Fibroblast of lung (primary cell): ENCODE results near the gene SPSB1. TPM values are rescaled to one million over a fixed set of nuclear protein-coding genes. Genes with fewer than 3 reads are reported as not detected.

ENCODE experiments used
- DNase-seq, 2 donors: peaks; one replicate each; pipeline versions ENCODE4 v3.0.0 to v3.0.0-alpha.2; 2010; ENCODE audit warnings: low read depth in 2 of 2
- H2AFZ ChIP-seq: 2 replicates; pipeline ENCODE4 v1.5.1; 2012; ENCODE audit warnings: low read length, control low read depth, inconsistent platforms
- H3K27ac ChIP-seq: 2 replicates; pipeline ENCODE4 v1.5.1; 2011; ENCODE audit warnings: low read length, control low read depth; ENCODE audit not compliant: insufficient read depth
- H3K27me3 ChIP-seq: 2 replicates; pipeline ENCODE4 v1.5.1; 2011; ENCODE audit warnings: mild to moderate bottlenecking, low read length; ENCODE audit not compliant: control insufficient read depth, insufficient read depth
- H3K36me3 ChIP-seq: 2 replicates; pipeline ENCODE4 v1.5.1; 2011; ENCODE audit warnings: low read length; ENCODE audit not compliant: control insufficient read depth, insufficient read depth
- H3K4me1 ChIP-seq: 2 replicates; pipeline ENCODE4 v1.5.1; 2011; ENCODE audit warnings: low read length; ENCODE audit not compliant: control insufficient read depth, insufficient read depth; ENCODE audit errors: extremely low read depth
- H3K4me2 ChIP-seq: 2 replicates; pipeline ENCODE4 v1.5.1; 2011; ENCODE audit warnings: low read length, control low read depth; ENCODE audit not compliant: insufficient read depth; ENCODE audit errors: extremely low read depth
- H3K4me3 ChIP-seq, 4 experiments: fragments of 200-600 bp in 1 of 4; sonication (generic) in 1 of 4; replicated peaks in 1 of 4; 2 replicates each; pipeline ENCODE4 v1.5.1; 2011 to 2016; ENCODE audit warnings: low read length in 4 of 4, low read depth in 3 of 4, mild to moderate bottlenecking in 3 of 4, control low read depth in 2 of 4, inconsistent platforms in 1 of 4, mixed read lengths in 1 of 4; ENCODE audit not compliant: insufficient read depth in 1 of 4; ENCODE audit errors: control extremely low read depth in 1 of 4
- H3K79me2 ChIP-seq: 2 replicates; pipeline ENCODE4 v1.5.1; 2012; ENCODE audit warnings: mild to moderate bottlenecking, low read length, inconsistent platforms; ENCODE audit not compliant: control insufficient read depth, insufficient read depth
- H3K9ac ChIP-seq: 2 replicates; pipeline ENCODE4 v1.5.1; 2011; ENCODE audit warnings: mild to moderate bottlenecking, low read length, control low read depth; ENCODE audit not compliant: insufficient read depth
- H3K9me3 ChIP-seq: 2 replicates; pipeline ENCODE4 v1.5.1; 2012; ENCODE audit warnings: low read depth, low read length; ENCODE audit not compliant: control insufficient read depth, insufficient read depth
- H4K20me1 ChIP-seq: 2 replicates; pipeline ENCODE4 v1.5.1; 2011; ENCODE audit warnings: low read length; ENCODE audit not compliant: control insufficient read depth, insufficient read depth; ENCODE audit errors: extremely low read depth
- CTCF ChIP-seq, 2 donors: IDR thresholded peaks in 1 of 2; conservative IDR thresholded peaks in 1 of 2; 1 replicate in 1 of 2; 2 replicates in 1 of 2; pipeline ENCODE4 v1.5.1; 2011 to 2012; ENCODE audit warnings: low read length in 2 of 2, control low read depth in 1 of 2, inconsistent platforms in 1 of 2, low read depth in 1 of 2, mild to moderate bottlenecking in 1 of 2
- EZH2 ChIP-seq: IDR thresholded peaks from 2 replicates; pipeline ENCODE4 v1.5.1; 2012; ENCODE audit warnings: low read length, control low read depth, mild to moderate bottlenecking; ENCODE audit errors: missing control alignments
- polyA plus RNA-seq, 2 donors: library from polyadenylated mRNA; depleted of rRNA in 1 of 2; stranded (reverse) in 1 of 2; unstranded in 1 of 2; fragments of >200 nt; gene quantifications; 2 replicates each; pipeline ENCODE4 v1.2.1, GENCODE V29; 2011 to 2012; ENCODE audit warnings: missing spikeins in 1 of 2
- total RNA-seq: library from RNA; depleted of rRNA; stranded (reverse); fragments of >200 nt; gene quantifications from 2 replicates; pipeline ENCODE4 v1.2.1, GENCODE V29; 2014

Gene SPSB1
- total and polyA plus RNA-seq, 2 donors (not counting 1 experiment from before 2014, with no cell fraction given): 14.3 to 20.6 TPM

- Histone ChIP-seq H4K20me1 (no peaks in the 10 kb centered on the region), H3K36me3 (no peaks in the 10 kb centered on the region), H3K9ac (no peak overlapping the region), H3K27ac (no peak overlapping the region), H2AFZ (no peak overlapping the region), H3K4me2 (no peak overlapping the region), H3K4me3 (no peak overlapping the region), H3K4me1 (peaks cover 8% of the 10 kb centered on the region), H3K79me2 (no peaks in the 10 kb centered on the region), H3K9me3 (no peaks in the 10 kb centered on the region), H3K27me3 (no peaks in the 10 kb centered on the region)
- no peak for DNase-seq
- no peak for TF ChIP-seq CTCF (conservative IDR thresholded peaks at IDR 0.05 in 1 of 2, IDR thresholded peaks at IDR 0.05 in 1 of 2; ENCODE audit: low read depth in 1 of 2, low read length in 2 of 2)
These were observed 19.5 kb upstream of the SPSB1 start for GRCh38 chr1:9273177-9273576.

GRCh38 chr1:9275161-9275560 lies 17.5 kb upstream of the SPSB1 start:
- DNase-seq: no peak
- Histone ChIP-seq H4K20me1 (no peaks in the 10 kb centered on the region), H3K36me3 (no peaks in the 10 kb centered on the region), H3K4me1 (peaks cover 23% of the 10 kb centered on the region), H3K4me2 (no peak overlapping the region), H2AFZ (no peak overlapping the region), H3K9ac (no peak overlapping the region), H3K9me3 (no peaks in the 10 kb centered on the region), H3K4me3 (no peak overlapping the region), H3K79me2 (no peaks in the 10 kb centered on the region), H3K27me3 (no peaks in the 10 kb centered on the region), H3K27ac (no peak overlapping the region)
- TF ChIP-seq CTCF (conservative IDR thresholded peaks at IDR 0.05 in 1 of 2, IDR thresholded peaks at IDR 0.05 in 1 of 2; ENCODE audit: low read depth in 1 of 2, low read length in 2 of 2): no peak
- no peak for TF ChIP-seq EZH2

- H3K36me3 ChIP-seq: no peaks in the 10 kb centered on the region
- H3K9ac ChIP-seq: no peak overlapping the region
- no peak overlapping the region for H3K4me2 ChIP-seq
- H4K20me1 ChIP-seq: no peaks in the 10 kb centered on the region
- peaks cover 24% of the 10 kb centered on the region for H3K4me1 ChIP-seq
- H3K9me3 ChIP-seq: no peaks in the 10 kb centered on the region
- H3K27me3 ChIP-seq: no peaks in the 10 kb centered on the region
- no peaks in the 10 kb centered on the region for H3K79me2 ChIP-seq
- TF ChIP-seq EZH2 (no peak), CTCF (conservative IDR thresholded peaks at IDR 0.05 in 1 of 2, IDR thresholded peaks at IDR 0.05 in 1 of 2; ENCODE audit: low read depth in 1 of 2, low read length in 2 of 2) (no peak)
- no peak overlapping the region for H3K4me3 ChIP-seq
- no peak overlapping the region for H2AFZ ChIP-seq
- H3K27ac ChIP-seq: no peak overlapping the region
- DNase-seq: peak; percentile 86 to 93
These were observed 17.1 kb upstream of the SPSB1 start for GRCh38 chr1:9275567-9276034.
